ENCODE measurements around the gene MYO1F. TPM values are rescaled to one million over a fixed set of nuclear protein-coding genes. Genes with fewer than 3 reads are reported as not detected.
"Not testable (repeated sequence)": the region's sequence is repeated elsewhere in the genome, so short reads cannot be mapped to it uniquely, and the experiment has no call there.

The MYO1F gene
- polyA plus RNA-seq, 3 donors = 3.7 to 10.5 (median 5.5) TPM

DNA sequence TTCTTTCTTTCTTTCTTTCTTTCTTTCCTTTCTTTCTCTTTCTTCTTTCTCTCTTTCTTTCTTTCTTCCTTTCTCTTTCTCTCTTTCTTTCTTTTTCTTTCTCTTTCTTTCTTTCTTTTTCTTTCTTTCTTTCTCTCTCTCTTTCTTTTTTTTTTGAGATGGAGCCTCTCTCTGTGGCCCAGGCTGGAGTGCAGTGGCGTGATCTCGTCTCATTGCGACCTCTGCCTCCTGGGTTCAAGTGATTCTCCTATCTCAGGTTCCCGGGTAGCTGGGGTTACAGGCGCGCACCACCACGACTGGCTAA is 2.7 kb downstream of the MYO1F start:
- DNase-seq (ENCODE audit: extremely low read depth in 1 of 11, low read depth in 9 of 11, low spot score in 4 of 11) = not testable (repeated sequence)

GRCh38 chr19:8573316-8573715 is 3.9 kb downstream of the MYO1F start:
- DNase-seq (ENCODE audit: extremely low read depth in 1 of 11, low read depth in 9 of 11, low spot score in 4 of 11) = no peak

- DNase-seq (ENCODE audit: extremely low read depth in 1 of 11, low read depth in 9 of 11, low spot score in 4 of 11) = no peak
These were observed 6.2 kb downstream of the MYO1F start for GRCh38 chr19:8571006-8571411.

DNA sequence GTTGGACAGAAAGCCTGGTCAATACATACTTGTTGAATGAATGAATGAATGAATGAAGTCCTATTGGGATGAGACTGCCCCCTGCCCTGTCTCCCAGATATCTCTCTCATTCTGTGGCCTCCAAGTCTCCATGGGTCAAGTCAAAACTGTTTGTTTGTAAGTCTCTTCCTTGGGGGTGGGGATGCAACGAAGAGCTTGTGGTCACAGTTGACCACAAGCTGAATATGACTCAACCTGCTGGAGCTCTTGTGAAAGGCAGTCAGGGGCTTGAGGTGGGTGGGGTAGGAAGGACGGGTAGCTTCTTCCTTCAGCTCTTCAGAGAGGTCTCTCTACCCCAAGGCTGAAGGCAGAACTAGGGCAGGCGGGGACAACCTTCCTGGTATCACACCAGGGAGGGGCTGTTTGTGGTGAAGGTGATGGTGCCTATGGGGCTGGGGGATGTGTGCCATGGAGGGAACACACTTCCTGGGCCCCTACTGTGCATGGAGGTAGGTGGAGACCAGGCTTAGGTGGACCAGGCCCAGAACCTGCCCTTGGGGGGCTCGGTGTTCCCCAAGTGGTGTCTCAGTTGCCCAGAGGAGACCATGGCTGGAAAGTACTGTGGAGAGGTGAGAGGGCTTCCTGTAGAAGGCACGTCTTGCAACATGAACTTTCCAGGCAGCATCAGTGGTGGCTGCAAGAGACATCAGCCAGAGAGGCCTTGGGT is 8.0 kb downstream of the MYO1F start:
- DNase-seq (ENCODE audit: extremely low read depth in 1 of 11, low read depth in 9 of 11, low spot score in 4 of 11) = no peak

DNA sequence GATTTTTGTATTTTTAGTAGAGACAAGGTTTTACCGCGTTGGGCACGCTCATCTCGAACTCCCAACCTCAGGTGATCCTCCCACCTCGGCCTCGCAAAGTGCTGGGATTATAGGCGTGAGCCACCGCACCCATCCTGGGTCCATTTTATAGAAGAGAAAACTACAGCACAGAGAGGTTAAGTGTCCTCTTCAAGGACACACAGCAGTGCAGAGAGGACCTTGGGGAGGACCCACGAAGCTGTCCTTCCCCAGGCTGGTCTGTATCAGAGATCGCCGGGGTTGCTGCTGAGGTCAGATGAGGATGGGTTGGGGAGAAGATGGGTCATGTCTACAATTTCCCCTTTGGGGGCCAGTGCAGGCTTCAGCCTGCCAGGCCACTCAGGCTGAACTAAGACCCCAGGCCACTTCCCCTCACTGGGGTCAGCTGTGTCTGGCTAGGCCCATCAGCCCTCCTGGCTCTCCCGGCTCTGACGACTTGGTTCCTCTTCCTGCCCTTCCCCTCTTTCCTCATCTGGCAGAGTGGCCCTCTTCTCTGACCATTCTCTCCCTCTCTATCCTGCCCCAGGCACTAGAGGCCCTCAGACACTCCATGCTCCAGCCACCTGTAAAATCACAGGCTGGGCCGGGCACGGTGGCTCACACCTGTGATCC is 9.6 kb downstream of the MYO1F start:
- DNase-seq (ENCODE audit: extremely low read depth in 1 of 11, low read depth in 9 of 11, low spot score in 4 of 11) = no peak

- no peak for DNase-seq (ENCODE audit: extremely low read depth in 1 of 11, low read depth in 9 of 11, low spot score in 4 of 11)
These were observed 10.4 kb downstream of the MYO1F start for GRCh38 chr19:8566855-8567254.

- not testable (repeated sequence) for DNase-seq (ENCODE audit: extremely low read depth in 1 of 11, low read depth in 9 of 11, low spot score in 4 of 11)
These were observed 12.4 kb downstream of the MYO1F start for GRCh38 chr19:8564866-8565265.

GRCh38 chr19:8561075-8561764 is 16.0 kb downstream of the MYO1F start:
- DNase-seq (ENCODE audit: extremely low read depth in 1 of 11, low read depth in 9 of 11, low spot score in 4 of 11) = no peak

GRCh38 chr19:8558325-8558724 is 18.9 kb downstream of the MYO1F start:
- no peak for DNase-seq (ENCODE audit: extremely low read depth in 1 of 11, low read depth in 9 of 11, low spot score in 4 of 11)

DNA sequence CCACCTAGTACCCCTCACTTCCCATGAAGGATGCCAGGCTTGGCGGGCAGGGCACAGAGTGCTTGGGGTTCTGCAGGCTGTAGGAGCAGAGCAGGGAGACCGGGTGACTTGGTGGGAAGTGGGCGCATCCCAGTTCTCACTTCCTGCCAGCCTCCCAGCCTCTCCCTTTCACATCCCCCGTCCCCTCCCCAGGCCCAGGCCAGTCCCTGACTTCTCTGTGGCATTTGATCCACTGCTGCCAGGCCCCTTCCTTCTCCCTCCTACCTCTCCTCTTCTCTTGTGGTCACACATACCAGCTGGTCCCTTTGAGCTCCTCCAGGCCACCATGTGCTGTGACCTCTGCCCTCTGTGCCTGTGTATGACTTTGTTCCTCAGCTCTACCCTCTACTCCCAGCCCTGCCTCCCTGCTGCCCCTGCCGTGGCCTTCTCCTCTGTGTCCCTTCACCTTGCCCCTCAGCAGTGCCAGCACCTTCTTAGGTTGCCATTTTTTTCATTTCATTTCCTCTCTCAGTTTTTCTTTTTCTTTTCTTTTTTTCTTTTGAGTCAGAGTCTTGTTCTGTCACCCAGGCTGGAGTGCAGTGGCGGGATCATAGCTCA is 19.5 kb downstream of the MYO1F start:
- no peak for DNase-seq (ENCODE audit: extremely low read depth in 1 of 11, low read depth in 9 of 11, low spot score in 4 of 11)

DNA sequence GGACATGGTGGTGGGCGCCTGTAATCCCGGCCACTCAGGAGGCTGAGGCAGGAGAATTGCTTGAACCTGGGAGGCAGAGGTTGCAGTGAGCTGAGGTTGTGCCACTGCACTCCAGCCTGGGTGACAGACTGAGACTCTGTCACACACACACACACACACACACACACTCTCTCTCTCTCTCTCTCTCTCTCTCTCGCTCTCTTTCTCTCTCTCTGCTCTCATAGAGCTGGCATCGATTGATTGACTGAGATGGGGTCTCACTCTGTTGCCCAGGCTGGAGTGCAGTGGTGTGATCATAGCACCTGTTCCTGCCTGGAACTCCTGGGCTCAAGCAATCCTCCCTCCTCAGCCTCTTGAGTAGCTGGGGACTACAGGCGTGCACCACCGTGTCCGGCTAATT is 23.5 kb downstream of the MYO1F start:
- not testable (repeated sequence) for DNase-seq (ENCODE audit: extremely low read depth in 1 of 11, low read depth in 9 of 11, low spot score in 4 of 11)

- no peak for DNase-seq (ENCODE audit: extremely low read depth in 1 of 11, low read depth in 9 of 11, low spot score in 4 of 11)
These were observed 24.4 kb downstream of the MYO1F start for GRCh38 chr19:8552810-8553209.

- DNase-seq (ENCODE audit: extremely low read depth in 1 of 11, low read depth in 9 of 11, low spot score in 4 of 11) = no peak
These were observed 27.2 kb downstream of the MYO1F start for GRCh38 chr19:8550070-8550469.

- DNase-seq (ENCODE audit: extremely low read depth in 1 of 11, low read depth in 9 of 11, low spot score in 4 of 11) = no peak
These were observed 31.5 kb downstream of the MYO1F start for GRCh38 chr19:8545743-8546142.

GRCh38 chr19:8544168-8544567 is 33.1 kb downstream of the MYO1F start:
- DNase-seq (ENCODE audit: extremely low read depth in 1 of 11, low read depth in 9 of 11, low spot score in 4 of 11) = no peak

DNA sequence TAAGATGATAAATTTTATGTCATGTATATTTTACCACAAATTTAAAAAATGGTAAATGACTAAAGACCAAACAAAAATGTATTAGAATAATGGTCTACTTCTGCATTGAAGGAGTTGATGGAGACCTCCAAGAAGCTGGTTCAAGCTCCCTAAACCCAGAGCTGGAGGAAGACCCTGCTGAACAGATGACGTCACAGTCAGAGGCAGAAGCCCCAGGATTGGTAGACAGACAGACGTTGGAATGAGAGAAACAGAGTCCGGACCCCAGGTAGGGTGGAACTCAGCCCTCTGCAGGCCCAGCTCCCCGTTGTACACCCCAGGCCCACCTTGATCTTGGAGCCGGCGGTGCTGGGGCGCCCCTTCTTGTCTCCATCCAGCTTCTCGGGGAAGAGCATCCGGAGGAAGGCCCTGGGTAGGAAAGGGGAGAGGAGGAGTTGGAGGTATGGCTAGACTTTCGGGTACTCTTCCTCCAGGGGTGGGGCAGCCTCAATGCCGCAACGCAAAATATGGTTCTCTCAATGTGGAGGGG is 37.6 kb downstream of the MYO1F start:
- DNase-seq (ENCODE audit: extremely low read depth in 1 of 11, low read depth in 9 of 11, low spot score in 4 of 11) = no peak

DNA sequence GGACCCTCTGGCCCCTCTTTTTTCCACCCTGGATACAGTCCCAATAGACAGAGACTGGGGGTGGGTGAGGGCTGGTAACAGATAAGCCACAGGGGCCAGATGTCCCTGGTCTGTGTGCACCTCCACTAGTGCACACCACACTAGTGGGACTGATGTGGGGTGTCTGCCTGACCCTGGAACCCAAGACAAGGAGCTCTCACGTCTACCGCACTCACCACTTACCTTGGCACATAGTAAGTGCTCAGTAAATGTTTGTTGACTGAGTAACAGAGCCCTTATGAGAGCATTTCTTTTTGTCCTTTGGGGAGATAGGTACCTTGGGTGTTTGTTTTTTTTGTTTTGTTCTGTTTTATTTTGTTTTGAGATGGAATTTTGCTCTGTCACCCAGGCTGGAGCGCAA is 40.1 kb downstream of the MYO1F start:
- no peak for DNase-seq (ENCODE audit: extremely low read depth in 1 of 11, low read depth in 9 of 11, low spot score in 4 of 11)

DNA sequence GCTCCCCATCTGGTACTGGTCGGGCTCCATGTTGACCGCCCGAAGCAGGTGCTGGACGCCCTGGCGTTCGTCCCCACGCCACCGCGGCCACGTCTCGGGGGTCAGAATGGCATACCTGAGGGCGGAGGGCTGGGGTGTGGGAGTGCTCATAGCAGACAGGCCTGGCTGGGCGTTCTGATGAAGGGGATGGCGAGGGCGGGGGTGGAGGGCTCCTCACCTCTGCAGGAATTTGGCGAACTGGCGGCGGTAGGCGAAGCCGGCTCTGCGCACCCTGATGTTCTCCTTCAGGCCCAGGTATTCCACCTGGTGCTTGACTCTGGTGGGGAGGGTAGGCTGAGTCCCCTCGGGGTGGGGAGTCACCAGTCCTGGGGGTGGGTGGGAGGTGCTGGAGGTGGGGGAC is 41.0 kb downstream of the MYO1F start:
- no peak for DNase-seq (ENCODE audit: extremely low read depth in 1 of 11, low read depth in 9 of 11, low spot score in 4 of 11)

- no peak for DNase-seq (ENCODE audit: extremely low read depth in 1 of 11, low read depth in 9 of 11, low spot score in 4 of 11)
These were observed 45.0 kb downstream of the MYO1F start for GRCh38 chr19:8532225-8532624.

- no peak for DNase-seq (ENCODE audit: extremely low read depth in 1 of 11, low read depth in 9 of 11, low spot score in 4 of 11)
These were observed 45.8 kb downstream of the MYO1F start for GRCh38 chr19:8531470-8531869.
